Stimulated activated naive CD8-positive, alpha-beta T cell treated with anti-CD3 and anti-CD28 coated beads, Interleukin-15, amount 100 ng/mL, for 72 hours (primary cell): ENCODE results near the gene DRGX.

Source experiments
- ATAC-seq: fragments of 150-1000 bp; cut with Tn5 transposase; 2 replicates; pipeline ENCODE4 v1.10.0; 2021; ENCODE audit warnings: mild to moderate bottlenecking, moderate library complexity
- DNase-seq, 2 donors: peaks; one replicate each; pipeline ENCODE4 v3.0.0; 2021 to 2022
- H3K27ac Mint-ChIP-seq, 2 donors: one replicate each; pipeline ENCODE4 v1.8.0; 2022; ENCODE audit warnings: mild to moderate bottlenecking in 2 of 2, mixed read lengths in 2 of 2, moderate library complexity in 2 of 2
- H3K27me3 Mint-ChIP-seq: one replicate; pipeline ENCODE4 v1.8.0; 2022; ENCODE audit warnings: mixed read lengths
- H3K4me1 Mint-ChIP-seq: one replicate; pipeline ENCODE4 v1.8.0; 2022; ENCODE audit warnings: mild to moderate bottlenecking, mixed read lengths
- H3K4me3 Mint-ChIP-seq, 2 donors: one replicate each; pipeline ENCODE4 v1.8.0; 2022; ENCODE audit warnings: mild to moderate bottlenecking in 2 of 2, mixed read lengths in 2 of 2, moderate library complexity in 1 of 2
- H3K9me3 Mint-ChIP-seq, 2 donors: one replicate each; pipeline ENCODE4 v1.8.0; 2022; ENCODE audit warnings: mixed read lengths in 2 of 2

The DRGX gene

DNA sequence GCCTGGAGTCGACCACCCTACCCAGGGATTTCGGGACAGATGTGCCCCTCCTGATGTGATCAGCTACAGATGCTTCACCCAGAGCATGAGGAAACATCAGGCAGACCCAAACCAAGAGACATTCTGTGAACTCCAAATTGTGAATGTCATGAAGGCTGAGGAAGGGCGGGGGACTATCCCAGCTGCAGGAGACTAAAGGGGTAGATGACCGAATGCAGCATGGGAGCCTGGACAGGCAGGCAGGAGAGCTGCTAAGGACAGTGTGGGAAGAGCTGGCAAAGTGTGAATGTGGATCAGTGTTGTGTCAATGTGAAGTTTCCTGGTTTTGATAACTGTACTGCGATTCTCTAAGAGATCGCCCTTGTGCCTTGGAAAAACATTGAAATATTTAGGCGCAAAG is 19.2 kb upstream of the DRGX start:
- H3K9me3 Mint-ChIP-seq: no peaks in the 10 kb centered on the region
- DNase-seq: no peak

DNA sequence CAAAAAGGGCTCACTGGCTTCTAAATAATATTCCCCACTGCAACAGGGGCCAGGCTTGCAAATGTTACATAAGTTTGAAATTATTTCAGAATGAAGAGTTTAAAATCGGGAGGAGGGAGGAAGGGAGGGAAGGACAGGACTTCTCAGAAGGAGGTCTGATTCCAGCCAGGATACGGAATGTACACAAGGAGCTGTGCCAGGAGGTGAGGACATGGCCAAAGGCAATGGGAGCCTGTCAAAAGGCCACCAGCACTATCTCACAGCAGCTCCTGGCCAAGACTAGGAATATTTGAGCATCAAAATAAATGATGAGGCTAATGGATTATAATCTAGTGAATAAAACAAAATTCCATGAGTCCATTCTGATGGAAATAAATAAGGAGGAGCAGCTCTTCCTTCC is 18.6 kb upstream of the DRGX start:
- Mint-ChIP-seq H3K27ac (no peak overlapping the region), H3K4me1 (no peaks in the 10 kb centered on the region), H3K27me3 (peaks cover 42% of the 10 kb centered on the region), H3K9me3 (no peaks in the 10 kb centered on the region), H3K4me3 (no peak overlapping the region)
- DNase-seq (no peak), ATAC-seq (no peak)

More for the DNA sequence above, 19.2 kb upstream of the DRGX start:
- no peak for ATAC-seq
- H3K27ac Mint-ChIP-seq: no peak overlapping the region
- H3K27me3 Mint-ChIP-seq: peaks cover 36% of the 10 kb centered on the region
- H3K4me1 Mint-ChIP-seq: no peaks in the 10 kb centered on the region
- H3K4me3 Mint-ChIP-seq: no peak overlapping the region

DNA sequence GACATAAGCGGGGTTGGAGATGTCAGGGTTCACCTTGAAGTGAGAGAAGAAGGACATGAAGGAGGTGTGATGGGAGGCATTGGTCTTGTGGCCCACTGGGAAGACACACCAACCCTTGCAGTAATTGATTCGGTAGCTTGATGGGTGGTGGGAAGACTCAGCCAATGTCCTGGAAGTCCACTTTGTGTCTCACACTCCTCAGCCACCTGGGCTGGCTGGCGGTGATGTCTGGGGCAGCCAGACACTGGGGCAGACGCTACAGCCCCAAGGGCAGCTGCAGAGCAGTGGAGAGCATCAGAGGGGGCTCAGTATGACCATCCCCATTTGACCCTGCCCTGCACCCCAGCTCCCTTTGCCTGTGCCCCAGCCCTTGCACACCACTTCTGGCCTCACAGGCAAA is 16.7 kb upstream of the DRGX start:
- Mint-ChIP-seq H3K27ac (no peak overlapping the region), H3K27me3 (peaks cover 61% of the 10 kb centered on the region), H3K4me3 (no peak overlapping the region), H3K4me1 (no peaks in the 10 kb centered on the region), H3K9me3 (no peaks in the 10 kb centered on the region)
- no peak for DNase-seq
- ATAC-seq: no peak

DNA sequence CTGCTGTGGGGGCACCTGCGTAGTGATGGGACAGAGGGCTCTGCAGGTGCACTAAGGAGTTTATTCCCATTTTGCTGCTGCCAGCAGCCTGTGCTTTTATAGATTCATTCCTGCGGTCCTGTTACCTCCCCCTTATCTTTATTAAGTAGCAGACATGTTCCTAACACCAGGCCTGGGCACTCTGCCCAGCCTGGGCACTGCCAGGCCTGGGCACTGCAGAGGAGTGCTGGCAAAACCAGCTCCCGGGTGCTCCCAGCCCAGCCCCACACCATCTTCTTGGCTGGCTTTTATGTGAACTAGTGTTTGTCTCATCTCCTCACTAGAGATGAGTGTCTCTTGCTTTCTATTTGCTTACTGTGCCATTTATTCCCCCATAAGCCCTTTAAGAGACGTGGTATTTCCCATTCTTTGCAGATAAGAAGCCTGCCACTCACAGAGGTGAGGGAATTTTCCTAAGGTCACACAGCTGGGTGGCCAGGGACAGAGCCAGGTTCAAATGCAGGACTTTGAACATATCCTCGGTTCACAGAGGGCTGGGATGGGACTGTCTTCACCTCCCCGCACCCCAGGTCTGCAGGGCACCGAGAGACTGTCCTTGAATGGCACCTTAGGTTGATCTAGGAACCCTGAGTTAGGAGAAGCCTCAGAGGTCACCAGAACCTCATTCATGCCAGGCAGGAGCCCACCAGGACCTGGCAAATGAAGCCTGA is 14.6 kb upstream of the DRGX start:
- Mint-ChIP-seq H3K27me3 (peaks cover 78% of the 10 kb centered on the region), H3K4me3 (no peak overlapping the region), H3K27ac (no peak overlapping the region)

DNA sequence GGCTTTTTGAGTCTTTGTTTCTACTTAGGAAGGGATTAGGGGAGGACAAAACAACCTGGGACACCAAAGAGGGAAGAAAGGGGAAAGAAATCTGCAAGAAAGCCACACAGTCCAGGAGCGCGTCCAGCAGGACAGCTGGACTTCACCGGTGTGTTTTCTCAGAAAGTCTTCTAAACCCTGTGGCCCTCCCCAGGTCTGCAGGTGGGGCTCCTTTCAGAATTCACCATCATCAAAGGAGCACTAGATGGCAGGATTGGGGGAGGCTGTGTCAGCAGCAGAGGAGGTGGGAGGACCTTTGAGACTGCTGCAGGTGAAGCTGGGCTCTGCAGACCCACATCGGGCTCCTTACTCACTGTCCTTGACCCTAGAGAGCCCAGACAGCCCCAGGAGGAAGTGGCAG is 13.9 kb upstream of the DRGX start:
- H3K27me3 Mint-ChIP-seq: peaks cover 78% of the 10 kb centered on the region
- ATAC-seq (no peak), DNase-seq (no peak)
- no peaks in the 10 kb centered on the region for H3K4me1 Mint-ChIP-seq
- H3K9me3 Mint-ChIP-seq: no peaks in the 10 kb centered on the region
- no peak overlapping the region for H3K27ac Mint-ChIP-seq
- no peak overlapping the region for H3K4me3 Mint-ChIP-seq

More for the DNA sequence above, 14.6 kb upstream of the DRGX start:
- Mint-ChIP-seq H3K4me1 (no peaks in the 10 kb centered on the region), H3K9me3 (no peaks in the 10 kb centered on the region)
- DNase-seq (no peak), ATAC-seq (no peak)

DNA sequence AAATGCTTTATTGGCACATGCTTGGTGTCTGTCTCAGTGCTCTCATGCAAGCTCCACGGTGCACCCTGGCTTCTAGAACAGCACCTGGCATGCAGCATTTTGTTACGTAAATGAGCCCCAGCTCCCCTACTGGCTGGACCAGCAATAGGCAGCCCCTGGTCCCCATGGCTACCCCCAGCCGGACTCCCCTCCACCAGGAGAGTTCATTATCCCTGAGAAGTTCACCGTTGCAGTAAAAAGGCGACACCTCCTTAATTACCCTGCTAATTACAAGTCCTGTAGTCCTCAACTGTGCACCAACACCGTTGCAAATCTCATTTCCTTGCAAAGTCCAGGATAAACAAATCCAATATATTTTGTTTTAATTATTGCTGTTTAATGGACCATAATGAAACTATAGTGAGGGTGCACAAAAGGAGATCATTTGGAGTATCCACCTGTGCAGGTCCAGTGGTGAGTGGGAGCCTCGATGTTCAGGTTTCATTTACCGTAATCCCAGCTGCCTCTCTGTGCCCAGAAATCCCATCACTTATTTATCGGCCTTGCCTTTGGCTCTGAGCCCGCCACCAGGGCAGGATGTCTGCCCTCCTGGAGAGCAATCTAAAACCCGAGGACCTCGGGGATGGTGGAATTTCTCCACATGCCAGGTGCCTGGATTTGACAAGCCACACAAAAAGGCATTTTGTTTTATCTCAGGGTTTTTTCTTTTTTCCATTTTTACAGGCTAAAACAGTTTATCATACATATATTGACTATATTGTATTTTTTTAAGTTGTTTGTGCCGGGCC is 12.8 kb upstream of the DRGX start:
- no peak for DNase-seq
- no peak for ATAC-seq

DNA sequence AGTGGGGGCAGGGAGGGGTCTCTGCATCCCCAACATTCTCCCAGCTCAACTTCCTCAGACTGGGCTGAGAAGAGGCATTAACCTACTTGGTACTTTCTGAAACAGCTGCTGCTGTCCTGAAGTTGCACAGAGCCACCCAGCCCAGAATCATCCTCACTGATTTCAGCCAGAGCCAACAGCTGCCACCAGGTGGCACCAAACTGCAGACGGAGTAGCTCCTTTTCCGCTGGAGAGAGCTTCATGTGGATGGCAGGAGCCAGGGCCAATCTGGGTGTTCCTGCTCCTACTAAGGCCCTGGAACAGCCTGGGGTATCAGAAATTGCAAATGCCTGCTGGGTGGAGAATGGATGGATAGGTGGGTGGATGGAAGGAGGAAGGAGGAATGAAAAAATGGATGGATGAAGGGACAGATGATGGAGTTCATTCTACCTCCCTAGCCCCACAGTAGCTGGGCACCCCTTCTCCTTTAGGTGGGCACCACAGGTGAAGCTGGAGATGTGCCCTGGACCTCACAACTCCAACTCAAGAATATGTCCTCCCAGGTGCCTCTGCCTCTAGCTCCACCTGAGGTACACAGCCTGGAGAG is 11.8 kb upstream of the DRGX start:
- DNase-seq (peak; percentile 59 to 69), ATAC-seq (peak; percentile 75)
- Mint-ChIP-seq H3K27me3 (peaks cover 91% of the 10 kb centered on the region), H3K9me3 (no peaks in the 10 kb centered on the region), H3K4me1 (no peaks in the 10 kb centered on the region), H3K4me3 (no peak overlapping the region), H3K27ac (no peak overlapping the region)

More for the DNA sequence above, 12.8 kb upstream of the DRGX start:
- Mint-ChIP-seq H3K9me3 (no peaks in the 10 kb centered on the region), H3K27me3 (peaks cover 80% of the 10 kb centered on the region), H3K27ac (no peak overlapping the region), H3K4me3 (no peak overlapping the region), H3K4me1 (no peaks in the 10 kb centered on the region)

DNA sequence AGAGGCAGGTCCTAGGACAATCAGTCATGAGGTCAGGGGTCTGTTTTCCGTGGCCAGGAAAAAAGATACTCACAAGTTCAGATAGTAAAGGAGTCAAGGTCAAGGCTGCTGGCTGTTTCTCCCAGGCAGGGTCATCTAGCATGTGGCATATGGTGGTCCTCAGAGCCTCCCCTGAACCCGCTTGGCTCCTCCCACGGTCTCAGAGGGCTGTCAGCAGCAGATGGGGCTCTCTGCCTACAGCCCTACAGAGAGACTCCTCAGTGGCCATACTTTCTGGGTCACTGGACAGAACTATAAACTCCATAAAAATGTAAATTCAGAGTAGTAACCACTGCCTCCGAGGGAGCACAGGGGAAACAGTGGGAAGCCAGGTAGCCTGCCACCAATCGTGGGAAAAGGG is 11.3 kb upstream of the DRGX start:
- ATAC-seq: no peak
- Mint-ChIP-seq H3K9me3 (no peaks in the 10 kb centered on the region), H3K4me3 (no peak overlapping the region), H3K4me1 (no peaks in the 10 kb centered on the region), H3K27ac (no peak overlapping the region), H3K27me3 (peaks cover 91% of the 10 kb centered on the region)
- DNase-seq: no peak

DNA sequence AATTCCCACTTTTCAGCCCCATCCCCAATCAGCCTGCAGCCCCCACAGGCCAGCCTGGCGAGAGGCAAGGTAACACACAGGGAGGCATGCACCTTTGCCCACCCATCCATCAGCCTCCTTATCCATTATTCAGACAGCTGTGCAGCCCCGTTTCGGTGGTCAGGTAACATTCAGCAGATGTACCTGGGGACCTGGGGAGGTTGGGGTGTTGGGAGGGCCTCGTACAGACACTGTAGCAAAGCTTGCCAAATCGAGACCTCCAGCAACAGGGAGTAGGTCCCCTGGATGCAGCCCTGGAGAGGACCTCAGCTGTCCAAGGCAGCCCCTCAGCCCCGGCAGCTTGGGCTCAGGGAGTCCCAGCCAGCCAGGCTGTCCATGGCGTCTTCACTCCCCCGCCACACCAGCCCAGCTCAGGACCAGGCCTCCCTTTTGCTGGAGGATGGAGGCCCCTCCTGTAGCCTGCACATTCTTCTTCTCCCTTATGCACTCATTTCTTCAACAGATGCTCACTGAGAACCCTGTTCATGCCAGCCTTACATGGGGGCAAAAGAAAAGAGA is 8.5 kb upstream of the DRGX start:
- no peaks in the 10 kb centered on the region for H3K9me3 Mint-ChIP-seq
- no peaks in the 10 kb centered on the region for H3K4me1 Mint-ChIP-seq
- H3K4me3 Mint-ChIP-seq: no peak overlapping the region
- ATAC-seq: no peak
- peaks cover 95% of the 10 kb centered on the region for H3K27me3 Mint-ChIP-seq
- no peak for DNase-seq
- H3K27ac Mint-ChIP-seq: no peak overlapping the region

DNA sequence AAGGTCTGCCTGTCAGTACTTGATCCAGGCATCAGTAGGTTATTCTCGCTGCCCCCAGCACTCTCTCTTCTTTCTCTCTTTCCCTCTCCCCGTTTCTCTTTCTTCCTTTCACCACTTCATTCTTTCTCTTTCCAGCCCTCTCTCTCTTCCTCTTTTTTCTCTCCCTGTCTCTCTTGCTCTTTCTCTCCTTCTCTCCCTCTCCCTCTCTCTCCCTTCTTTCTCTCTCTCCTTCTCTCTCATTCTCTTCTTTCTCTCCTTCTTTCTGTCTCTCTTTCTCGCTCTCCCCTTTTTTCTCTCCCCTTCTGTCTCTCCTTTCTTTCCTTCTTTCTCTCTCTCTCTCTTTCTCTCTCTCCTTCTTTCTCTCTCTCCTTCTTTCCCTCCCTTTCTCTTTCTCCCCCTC is 7.5 kb upstream of the DRGX start:
- H3K4me1 Mint-ChIP-seq: peaks cover 4% of the 10 kb centered on the region
- no peak overlapping the region for H3K4me3 Mint-ChIP-seq
- ATAC-seq (no peak), DNase-seq (no peak)
- H3K9me3 Mint-ChIP-seq: no peaks in the 10 kb centered on the region
- no peak overlapping the region for H3K27ac Mint-ChIP-seq
- H3K27me3 Mint-ChIP-seq: peaks cover 95% of the 10 kb centered on the region

DNA sequence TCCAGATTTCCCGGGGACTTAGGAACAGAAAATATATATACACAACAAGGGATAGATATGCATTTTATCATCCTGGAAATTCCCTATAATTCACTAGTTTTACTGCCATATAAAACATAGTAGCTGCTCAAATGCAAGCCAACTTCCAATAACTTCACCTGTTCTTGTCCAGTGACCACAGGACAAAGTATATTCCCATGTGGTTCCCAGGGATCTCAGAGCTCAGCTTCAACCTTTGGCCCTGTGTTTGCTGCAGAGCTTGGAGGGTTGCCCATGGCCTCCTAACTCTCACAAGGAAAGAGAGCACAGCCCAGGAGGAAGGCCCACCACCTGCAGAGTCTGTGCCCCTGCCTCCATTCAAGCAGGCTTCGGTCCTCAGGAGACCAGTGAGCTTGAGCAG is 4.5 kb upstream of the DRGX start:
- ATAC-seq: no peak
- Mint-ChIP-seq H3K4me1 (peaks cover 18% of the 10 kb centered on the region), H3K27me3 (peaks cover 96% of the 10 kb centered on the region), H3K27ac (no peak overlapping the region), H3K4me3 (no peak overlapping the region), H3K9me3 (no peaks in the 10 kb centered on the region)
- no peak for DNase-seq

DNA sequence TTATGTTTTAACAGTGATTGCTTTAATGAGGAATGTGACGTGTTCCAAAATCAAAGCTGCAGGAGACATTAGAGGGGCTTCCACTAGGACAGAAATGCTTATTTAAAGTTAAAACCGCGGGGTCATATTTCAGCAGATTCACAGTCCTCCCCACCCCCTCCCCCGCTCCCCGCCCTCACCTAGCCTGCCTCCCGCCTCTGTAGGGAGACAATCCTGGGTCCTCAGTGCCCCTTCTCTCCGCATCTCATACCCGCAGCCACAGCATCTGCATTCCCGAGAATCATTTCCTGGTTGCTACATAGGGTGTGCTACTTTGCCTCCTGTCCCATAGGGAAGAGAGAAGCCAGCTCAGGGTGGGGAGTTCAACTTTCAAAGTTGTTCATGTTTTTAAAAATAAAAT is 3.1 kb upstream of the DRGX start:
- H3K4me3 Mint-ChIP-seq: peak overlapping the region in 1 of 2 donors; percentile 62
- no peak for DNase-seq

DNA sequence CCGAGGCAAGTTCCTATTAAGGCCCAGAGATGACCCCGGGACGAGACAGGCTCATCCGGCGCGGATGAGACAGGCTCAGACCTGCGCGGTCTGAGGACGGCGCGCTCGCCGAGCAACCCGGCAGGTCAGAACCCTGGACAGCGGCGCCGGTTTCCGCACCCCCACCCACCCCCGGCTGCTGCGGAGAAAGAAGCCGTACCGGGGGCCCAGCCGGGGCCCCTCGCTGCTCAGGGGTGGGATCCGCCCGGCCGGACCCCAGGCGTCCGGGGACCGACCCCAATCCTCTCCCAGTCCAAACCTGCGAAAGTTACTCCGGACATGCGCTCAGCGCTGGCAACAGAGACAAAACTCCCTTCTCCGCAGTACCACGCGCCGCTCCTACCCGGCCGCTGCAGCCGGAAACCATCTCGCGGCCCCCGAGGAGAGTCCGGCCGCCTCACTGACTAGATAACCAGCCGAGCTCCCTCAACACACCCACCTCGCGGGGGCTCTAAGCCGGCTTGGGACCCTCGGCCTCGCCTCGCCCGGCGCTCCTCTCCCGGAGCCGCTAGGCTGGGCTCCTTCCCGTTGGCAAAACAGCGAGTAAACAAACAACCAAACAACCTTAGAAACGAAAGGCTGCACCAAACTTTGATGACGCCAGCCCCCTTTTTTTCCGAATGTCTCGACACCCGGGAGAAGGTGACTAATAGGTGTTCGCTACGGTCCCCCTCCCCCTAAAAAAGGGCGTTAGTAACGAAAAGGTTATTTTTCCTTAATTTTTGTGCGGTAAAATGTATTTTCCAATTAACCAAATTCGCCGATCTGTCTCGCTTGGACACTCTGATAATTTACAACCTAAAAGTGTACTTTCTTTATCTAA is 2.3 kb upstream of the DRGX start:
- peak; percentile 44 to 63 for DNase-seq
- H3K4me3 Mint-ChIP-seq: peak overlapping the region; percentile 62 to 69
- no peaks in the 10 kb centered on the region for H3K9me3 Mint-ChIP-seq
- ATAC-seq: peak; percentile 82
- H3K27ac Mint-ChIP-seq: no peak overlapping the region
- peaks cover 96% of the 10 kb centered on the region for H3K27me3 Mint-ChIP-seq
- peaks cover 22% of the 10 kb centered on the region for H3K4me1 Mint-ChIP-seq

More for the DNA sequence above, 3.1 kb upstream of the DRGX start:
- no peak overlapping the region for H3K27ac Mint-ChIP-seq
- H3K27me3 Mint-ChIP-seq: peaks cover 96% of the 10 kb centered on the region
- no peaks in the 10 kb centered on the region for H3K9me3 Mint-ChIP-seq
- no peak for ATAC-seq
- H3K4me1 Mint-ChIP-seq: peaks cover 22% of the 10 kb centered on the region

DNA sequence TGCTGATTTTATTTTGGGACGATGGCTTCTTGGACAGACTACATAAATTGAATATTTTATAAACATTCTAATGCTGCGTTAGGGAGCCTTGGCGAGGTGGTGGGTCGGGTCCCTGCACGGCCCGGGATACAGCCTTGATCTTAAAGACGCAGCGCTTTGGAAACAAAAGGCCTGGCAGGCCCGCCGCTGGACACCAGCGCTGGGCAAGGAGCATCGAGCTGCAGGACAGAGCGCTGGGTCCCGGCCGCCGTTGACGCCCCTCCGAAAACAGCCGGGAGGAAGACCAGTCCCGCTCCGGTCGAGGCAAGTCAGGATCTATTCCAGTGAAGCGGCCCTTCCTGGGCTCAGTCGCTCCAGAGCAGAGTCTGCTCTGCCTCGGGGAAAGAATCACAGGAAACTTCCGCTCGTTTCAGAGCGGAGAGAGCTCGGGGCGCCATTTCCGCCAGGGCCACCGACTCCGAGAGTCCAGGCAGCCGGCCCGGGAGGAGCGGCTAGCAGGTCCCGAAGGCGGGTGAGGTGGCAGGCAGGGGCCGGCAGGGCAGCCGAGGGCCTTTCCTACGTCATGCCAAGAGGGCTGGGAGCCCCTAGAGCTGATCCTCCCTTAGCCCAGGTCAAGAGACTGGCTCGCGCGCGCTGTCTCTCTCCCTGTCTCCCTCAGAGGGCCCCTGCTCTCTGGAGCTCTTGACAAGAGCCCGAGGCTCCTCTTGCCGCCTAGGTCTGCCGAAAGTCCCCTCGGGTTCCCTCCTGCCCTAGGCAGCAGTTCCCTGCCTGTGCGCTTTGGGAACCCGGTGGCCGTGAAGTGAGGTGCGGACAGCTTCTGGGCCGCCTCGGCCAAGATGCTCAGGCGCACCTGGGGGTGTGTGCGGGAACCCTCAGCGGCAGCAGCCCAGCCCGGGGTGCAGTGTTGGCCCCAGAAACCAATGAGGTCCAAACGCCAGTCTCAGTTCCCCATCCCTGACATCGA is 1.4 kb upstream of the DRGX start:
- Mint-ChIP-seq H3K27ac (peak overlapping the region in 1 of 2 donors; percentile 67), H3K4me1 (peaks cover 22% of the 10 kb centered on the region), H3K4me3 (peak overlapping the region; percentile 41 to 44), H3K27me3 (peaks cover 94% of the 10 kb centered on the region), H3K9me3 (no peaks in the 10 kb centered on the region)
- DNase-seq (no peak), ATAC-seq (peak; percentile 28)
